Chondrocyte (in vitro differentiated cells): ENCODE results near the gene UNC45B. TPM values are rescaled to one million over a fixed set of nuclear protein-coding genes. Genes with fewer than 3 reads are reported as not detected.

ENCODE experiments used
- DNase-seq: peaks from one replicate; pipeline ENCODE4 v3.0.0; 2021; ENCODE audit warnings: mixed read lengths, low spot score
- H3K27ac Mint-ChIP-seq: one replicate; pipeline ENCODE4 v1.8.0; 2021; ENCODE audit warnings: mild to moderate bottlenecking, moderate library complexity, mixed read lengths; ENCODE audit not compliant: unreplicated experiment
- H3K27me3 Mint-ChIP-seq: 2 replicates; pipeline ENCODE4 v1.8.0; 2021; ENCODE audit warnings: low read depth, mixed read lengths
- H3K36me3 Mint-ChIP-seq: 2 replicates; pipeline ENCODE4 v1.8.0; 2021; ENCODE audit warnings: low read depth, mixed read lengths
- H3K4me1 Mint-ChIP-seq: 2 replicates; pipeline ENCODE4 v1.8.0; 2021; ENCODE audit warnings: low read depth, mild to moderate bottlenecking, mixed read lengths
- H3K4me3 Mint-ChIP-seq: one replicate; pipeline ENCODE4 v1.8.0; 2021; ENCODE audit warnings: mild to moderate bottlenecking, moderate library complexity, mixed read lengths; ENCODE audit not compliant: unreplicated experiment
- H3K9me3 Mint-ChIP-seq: 2 replicates; pipeline ENCODE4 v1.8.0; 2021; ENCODE audit warnings: low read depth, mixed read lengths
- total RNA-seq: library from RNA; stranded (reverse); gene quantifications from 3 replicates; pipeline ENCODE4 v1.2.1, GENCODE V29; 2021
- TF ChIP-seq, protein P1 (sequence below): fragments of 200-600 bp; sonication (generic); IDR thresholded peaks from 2 replicates; pipeline ENCODE4 v1.5.0; 2021; ENCODE audit warnings: antibody characterized with exemption, mild to moderate bottlenecking, moderate library complexity

The UNC45B gene
- total RNA-seq, 1 donor from 2014 or later, result not detected

DNA sequence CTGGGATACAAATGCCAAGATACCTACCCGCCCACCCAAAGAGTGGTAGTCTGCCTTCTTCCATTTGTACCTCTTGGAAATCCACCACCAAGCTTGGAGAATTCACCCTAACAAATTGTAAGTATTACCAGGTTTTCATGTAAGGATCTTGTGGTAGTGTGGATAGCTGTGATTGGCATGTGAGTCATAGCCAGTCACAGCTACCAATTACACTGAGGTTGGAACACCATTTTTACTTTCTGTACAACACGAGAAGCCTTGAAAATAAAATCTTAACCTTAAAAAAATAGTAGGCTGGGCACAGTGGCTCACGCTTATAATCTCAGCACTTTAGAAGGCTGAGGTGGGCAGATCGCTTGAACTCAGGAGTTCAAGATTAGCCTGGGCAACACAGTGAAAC lies 65.1 kb downstream of the UNC45B start:
- no peak overlapping the region for H3K4me3 Mint-ChIP-seq
- H3K9me3 Mint-ChIP-seq, result peaks cover 3% of the 10 kb centered on the region
- DNase-seq, result no peak
- H3K36me3 Mint-ChIP-seq, result no peaks in the 10 kb centered on the region
- no peaks in the 10 kb centered on the region for H3K4me1 Mint-ChIP-seq
- H3K27me3 Mint-ChIP-seq, result peaks cover 33% of the 10 kb centered on the region
- TF ChIP-seq, protein P1, sequence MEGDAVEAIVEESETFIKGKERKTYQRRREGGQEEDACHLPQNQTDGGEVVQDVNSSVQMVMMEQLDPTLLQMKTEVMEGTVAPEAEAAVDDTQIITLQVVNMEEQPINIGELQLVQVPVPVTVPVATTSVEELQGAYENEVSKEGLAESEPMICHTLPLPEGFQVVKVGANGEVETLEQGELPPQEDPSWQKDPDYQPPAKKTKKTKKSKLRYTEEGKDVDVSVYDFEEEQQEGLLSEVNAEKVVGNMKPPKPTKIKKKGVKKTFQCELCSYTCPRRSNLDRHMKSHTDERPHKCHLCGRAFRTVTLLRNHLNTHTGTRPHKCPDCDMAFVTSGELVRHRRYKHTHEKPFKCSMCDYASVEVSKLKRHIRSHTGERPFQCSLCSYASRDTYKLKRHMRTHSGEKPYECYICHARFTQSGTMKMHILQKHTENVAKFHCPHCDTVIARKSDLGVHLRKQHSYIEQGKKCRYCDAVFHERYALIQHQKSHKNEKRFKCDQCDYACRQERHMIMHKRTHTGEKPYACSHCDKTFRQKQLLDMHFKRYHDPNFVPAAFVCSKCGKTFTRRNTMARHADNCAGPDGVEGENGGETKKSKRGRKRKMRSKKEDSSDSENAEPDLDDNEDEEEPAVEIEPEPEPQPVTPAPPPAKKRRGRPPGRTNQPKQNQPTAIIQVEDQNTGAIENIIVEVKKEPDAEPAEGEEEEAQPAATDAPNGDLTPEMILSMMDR, result no peak
- H3K27ac Mint-ChIP-seq, result no peak overlapping the region

DNA sequence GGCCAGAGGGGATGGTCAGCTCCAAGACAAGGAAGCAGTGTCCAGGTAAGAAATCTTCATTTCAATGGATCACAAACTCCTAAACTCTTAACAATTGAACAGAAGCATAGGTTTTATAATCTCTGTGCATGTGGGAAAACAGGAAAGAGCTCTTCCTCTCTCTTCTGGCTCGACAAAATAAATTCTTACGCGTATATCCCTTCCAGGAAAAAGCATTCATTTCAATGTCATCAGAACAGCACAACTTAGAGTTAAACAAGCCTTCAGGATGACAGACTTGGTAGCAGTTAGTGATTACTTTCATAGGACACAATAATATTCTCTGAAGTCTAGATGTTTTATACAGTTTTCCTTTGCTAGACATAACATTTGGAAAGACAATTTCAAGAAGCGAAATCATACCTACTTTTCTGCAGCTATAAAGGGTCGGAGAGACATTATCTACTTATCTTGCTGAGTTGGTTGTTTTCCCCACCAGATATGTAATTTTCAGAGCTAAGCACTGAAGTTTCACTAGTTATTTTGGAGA lies 65.9 kb downstream of the UNC45B start:
- DNase-seq, result no peak
- Mint-ChIP-seq H3K36me3 (no peaks in the 10 kb centered on the region), H3K27me3 (peaks cover 32% of the 10 kb centered on the region), H3K4me3 (no peak overlapping the region), H3K27ac (no peak overlapping the region), H3K4me1 (no peaks in the 10 kb centered on the region), H3K9me3 (peaks cover 3% of the 10 kb centered on the region)
- TF ChIP-seq, protein P1, result no peak

DNA sequence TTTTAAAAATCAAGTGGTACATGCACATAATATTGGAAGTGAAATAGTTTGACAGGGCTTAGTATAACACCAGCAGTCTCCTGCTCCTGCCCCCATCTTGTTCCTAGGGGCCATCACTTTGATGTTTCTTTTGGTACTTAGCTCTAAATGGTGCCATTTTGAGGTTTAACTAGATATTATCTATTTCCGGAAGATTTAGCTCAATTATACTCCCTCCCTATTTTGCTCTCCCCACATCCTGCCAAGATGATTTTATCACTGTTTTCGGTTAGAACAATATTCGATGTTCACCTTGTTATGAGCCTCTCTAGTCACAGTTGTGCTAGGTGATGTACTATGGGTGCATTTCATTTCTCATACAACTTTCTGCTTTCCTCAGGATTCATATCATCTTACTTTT lies 66.6 kb downstream of the UNC45B start:
- Mint-ChIP-seq H3K9me3 (peaks cover 3% of the 10 kb centered on the region), H3K4me1 (no peaks in the 10 kb centered on the region), H3K4me3 (no peak overlapping the region), H3K27me3 (peaks cover 27% of the 10 kb centered on the region), H3K27ac (no peak overlapping the region), H3K36me3 (no peaks in the 10 kb centered on the region)
- no peak for DNase-seq
- TF ChIP-seq, protein P1, result no peak

DNA sequence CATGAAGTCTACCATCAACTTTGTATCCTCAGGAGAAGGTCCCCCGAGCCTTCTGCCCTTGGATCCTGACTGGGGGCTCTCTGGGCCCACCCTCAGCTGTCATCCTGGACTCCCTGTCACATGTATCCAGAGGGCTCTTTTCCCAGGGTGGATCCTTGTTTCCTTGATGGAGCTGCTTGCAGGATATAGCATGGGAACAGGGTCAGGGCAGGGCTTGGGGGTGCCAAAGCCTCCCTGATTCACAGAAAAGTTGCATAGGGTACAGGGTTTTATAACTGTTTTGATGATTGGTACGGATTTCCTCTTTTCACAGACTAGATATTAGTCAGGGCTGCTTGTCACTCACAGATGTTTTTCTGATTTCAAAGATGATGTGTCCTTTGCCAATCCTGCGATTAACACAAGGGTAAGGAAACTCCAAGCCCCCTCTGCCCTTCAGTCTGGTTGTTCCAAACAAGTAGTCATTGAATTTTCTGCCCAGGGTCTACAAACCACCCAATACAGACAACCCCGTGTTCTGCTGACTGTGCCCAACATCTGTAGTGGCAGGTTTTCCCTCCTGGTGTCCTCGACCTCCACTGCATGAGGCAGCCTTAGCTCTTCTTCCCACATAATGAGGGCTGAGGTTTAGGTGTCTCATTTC lies 67.1 kb downstream of the UNC45B start:
- Mint-ChIP-seq H3K9me3 (peaks cover under 1% of the 10 kb centered on the region), H3K27ac (no peak overlapping the region), H3K4me3 (no peak overlapping the region), H3K27me3 (peaks cover 27% of the 10 kb centered on the region), H3K36me3 (no peaks in the 10 kb centered on the region), H3K4me1 (no peaks in the 10 kb centered on the region)
- TF ChIP-seq, protein P1, result no peak
- DNase-seq, result no peak

DNA sequence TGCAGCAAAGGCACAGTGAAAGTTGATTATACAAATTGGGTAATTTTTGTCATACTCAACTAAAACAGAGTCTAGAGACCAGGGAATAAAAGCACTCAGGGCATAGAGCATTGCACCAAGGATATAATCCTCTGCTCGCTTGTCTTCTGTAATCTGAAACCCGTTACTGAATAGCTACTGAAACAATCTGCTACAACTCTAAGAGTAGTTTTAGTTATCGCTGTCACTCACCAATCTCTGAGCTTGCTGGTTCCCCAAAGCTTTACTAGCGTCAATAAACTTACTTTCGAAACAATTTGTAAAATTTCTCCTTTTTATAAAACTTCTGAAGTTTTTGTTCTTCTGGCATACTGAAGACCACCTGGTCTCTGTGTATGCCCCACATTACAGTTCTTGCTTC lies 69.5 kb downstream of the UNC45B start:
- TF ChIP-seq, protein P1, result no peak
- H3K4me3 Mint-ChIP-seq, result no peak overlapping the region
- peaks cover 31% of the 10 kb centered on the region for H3K27me3 Mint-ChIP-seq
- H3K9me3 Mint-ChIP-seq, result no peaks in the 10 kb centered on the region
- no peaks in the 10 kb centered on the region for H3K36me3 Mint-ChIP-seq
- H3K4me1 Mint-ChIP-seq, result no peaks in the 10 kb centered on the region
- no peak overlapping the region for H3K27ac Mint-ChIP-seq
- no peak for DNase-seq
